DND-41 (cell line): ENCODE results near the gene HOXD12.

Source experiments
- CTCF ChIP-seq: IDR thresholded peaks from 2 replicates; pipeline ENCODE4 v1.5.1; 2012; ENCODE audit warnings: borderline replicate concordance, low read length, moderate library complexity, mild to moderate bottlenecking; ENCODE audit not compliant: poor library complexity, severe bottlenecking; ENCODE audit errors: extremely low read depth
- EZH2 ChIP-seq: IDR thresholded peaks from 3 replicates; pipeline ENCODE4 v1.6.1; 2012; ENCODE audit warnings: borderline replicate concordance, low read depth, mild to moderate bottlenecking, moderate library complexity, low read length, inconsistent platforms; ENCODE audit not compliant: severe bottlenecking

- TF ChIP-seq CTCF (no peak), EZH2 (no peak)
Observed at GRCh38 chr2:176076796-176077195, 22.8 kb upstream of the HOXD12 start.
